GM12878 (cell line): ENCODE measurements around the gene PI4KA. TPM values are rescaled to one million over a fixed set of nuclear protein-coding genes. Genes with fewer than 3 reads are reported as not detected.
"Not testable (repeated sequence)": the region's sequence is repeated elsewhere in the genome, so short reads cannot be mapped to it uniquely, and the experiment has no call there.

Source experiments
- ATAC-seq: fragments of 200-7000 bp; cut with Tn5 transposase; 3 replicates; pipeline ENCODE4 v1.9.1; 2020; ENCODE audit warnings: mild to moderate bottlenecking, moderate library complexity
- BruUV-seq: library from RNA; stranded (reverse); fragments of 400-500 nt; replicated peaks from 2 replicates; lab custom pipeline; 2021; lab: Mats Ljungman, UMichigan
- CTCF ChIA-PET: fragments of 300-600 bp; sonication (Branson Sonifier 250); formaldehyde crosslinking; extraction: SDS; loops from one replicate; lab custom pipeline; 2021; ENCODE audit warnings: inconsistent platforms; lab: Yijun Ruan, JAX
- POLR2A ChIA-PET: fragments of 350-600 bp; formaldehyde crosslinking; extraction: SDS; loops from one replicate; lab custom pipeline; 2021; ENCODE audit warnings: inconsistent platforms; lab: Charles Lee
- RAD21 ChIA-PET: fragments of 300-600 bp; sonication (Branson Sonifier 250); formaldehyde crosslinking; loops from one replicate; lab custom pipeline; 2023; ENCODE audit warnings: antibody characterized with exemption; ENCODE audit not compliant: unreplicated experiment; lab: Charles Lee
- SMC1A ChIA-PET: fragments of 300-600 bp; sonication (Branson Sonifier 250); formaldehyde crosslinking; loops from one replicate; lab custom pipeline; 2023; ENCODE audit not compliant: unreplicated experiment, uncharacterized antibody; lab: Charles Lee
- DNase-seq: peaks from one replicate; pipeline ENCODE4 v3.0.0-alpha.2; 2011; ENCODE audit warnings: low read depth, low spot score
- FAIRE-seq: peaks from 3 replicates; lab custom pipeline; 2011; peaks lifted over from hg19 to GRCh38; lab: Jason Lieb, UNC
- H2AFZ ChIP-seq: 2 replicates; pipeline ENCODE4 v1.6.0; 2011; ENCODE audit warnings: low read depth, low read length, control low read depth; ENCODE audit not compliant: control insufficient read depth
- H3K27ac ChIP-seq: 2 replicates; pipeline ENCODE4 v1.5.1; 2011; ENCODE audit warnings: control low read depth; ENCODE audit not compliant: control insufficient read depth, insufficient read depth
- H3K27me3 ChIP-seq, 2 experiments: replicated peaks in 1 of 2; 2 replicates each; pipeline versions ENCODE4 v1.6.0 to v1.6.1; 2011; ENCODE audit warnings: low read length in 1 of 2; ENCODE audit not compliant: control insufficient read depth in 2 of 2, insufficient read depth in 2 of 2
- H3K36me3 ChIP-seq, 2 experiments: 2 replicates each; pipeline ENCODE4 v1.5.1; 2011; ENCODE audit warnings: low read length in 1 of 2; ENCODE audit not compliant: control insufficient read depth in 2 of 2, insufficient read depth in 2 of 2
- H3K4me1 ChIP-seq: 2 replicates; pipeline ENCODE4 v1.6.1; 2011; ENCODE audit warnings: mild to moderate bottlenecking, low read length, moderate library complexity, mixed read lengths; ENCODE audit not compliant: control insufficient read depth, insufficient read depth
- H3K4me2 ChIP-seq: 2 replicates; pipeline ENCODE4 v1.6.0; 2011; ENCODE audit warnings: control low read depth; ENCODE audit not compliant: control insufficient read depth, insufficient read depth
- H3K4me3 ChIP-seq: fragments of 200-600 bp; sonication (generic); 2 replicates; pipeline ENCODE4 v1.5.1; 2016
- H3K79me2 ChIP-seq: 2 replicates; pipeline ENCODE4 v1.6.0; 2011; ENCODE audit warnings: low read length; ENCODE audit not compliant: control insufficient read depth, insufficient read depth
- H3K9ac ChIP-seq: 2 replicates; pipeline ENCODE4 v1.8.0; 2011; ENCODE audit warnings: low read length, control low read depth, mixed read lengths; ENCODE audit not compliant: control insufficient read depth, insufficient read depth
- H3K9me3 ChIP-seq: replicated peaks from 3 replicates; pipeline ENCODE4 v1.5.1; 2011; ENCODE audit warnings: mild to moderate bottlenecking, low read length; ENCODE audit not compliant: control insufficient read depth, insufficient read depth
- H4K20me1 ChIP-seq: 2 replicates; pipeline ENCODE4 v1.6.0; 2011; ENCODE audit not compliant: control insufficient read depth, insufficient read depth
- CHD1 ChIP-seq: IDR thresholded peaks from 2 replicates; pipeline ENCODE4 v1.6.1; 2012; ENCODE audit warnings: low read depth, low read length, improper control_type of control experiment
- PAX5 ChIP-seq: IDR thresholded peaks from 2 replicates; pipeline ENCODE4 v1.6.1; 2011; ENCODE audit warnings: low read depth, low read length, borderline replicate concordance
- RAD51 ChIP-seq: fragments of 450-650 bp; IDR thresholded peaks from 2 replicates; pipeline ENCODE4 v1.6.1; 2016; ENCODE audit warnings: moderate library complexity, mild to moderate bottlenecking, inconsistent platforms
- SMAD5 ChIP-seq: IDR thresholded peaks from 2 replicates; pipeline ENCODE4 v1.6.1; 2016; ENCODE audit warnings: antibody characterized with exemption, low read depth
- STAT3 ChIP-seq: IDR thresholded peaks from 2 replicates; pipeline ENCODE4 v1.6.1; 2011; ENCODE audit warnings: low read depth, low read length, improper control_type of control experiment
- WGBS: methylation state at CpG from one replicate; pipeline ENCODE4 v1.1.6; 2016; ENCODE audit warnings: low lambda C conversion rate; ENCODE audit not compliant: insufficient replicate concordance, insufficient coverage; ENCODE audit errors: missing lambda C conversion rate; 5-methylcytosine and 5-hydroxymethylcytosine counted together
- in situ Hi-C: fragments of 300-500 bp; cut with MboI; formaldehyde crosslinking; loops from 9 replicates; pipeline ENCODE4 v1.14.3; 2018; ENCODE audit warnings: mixed read lengths
- intact Hi-C: fragments of 100-400 bp; cut with micrococcal nuclease; formaldehyde crosslinking; loops from one replicate; pipeline ENCODE4 v1.14.2; 2022; ENCODE audit not compliant: unreplicated experiment
- polyA plus RNA-seq, 11 experiments: library from polyadenylated mRNA; depleted of rRNA in 4 of 11; unstranded in 6 of 11; stranded (reverse) in 5 of 11; fragments of >200 nt; fragmentation: Nextera tagmentation in 4 of 11; fragmentation: Illumina TruSeq in 1 of 11; extraction: Ambion mirVana in 4 of 11; extraction: Trizol in 1 of 11; gene quantifications; 1 replicate in 1 of 11; 2 replicates in 10 of 11; pipeline versions ENCODE4 v1.2.1 to v1.2.3, GENCODE V29; 2011 to 2016; ENCODE audit warnings: inconsistent platforms in 2 of 11, missing spikeins in 2 of 11, low read depth in 1 of 11
- total RNA-seq, 4 experiments: library from RNA; depleted of rRNA in 3 of 4; stranded (reverse); fragments of >200 nt in 3 of 4; fragmentation: Illumina TruSeq in 1 of 4; extraction: Trizol in 1 of 4; gene quantifications; 2 replicates each; pipeline versions ENCODE4 v1.2.1 to v1.2.3, GENCODE V29; 2013 to 2021
- TF ChIP-seq, protein P1 (sequence below): IDR thresholded peaks from 2 replicates; pipeline ENCODE4 v1.6.1; 2011; ENCODE audit warnings: borderline replicate concordance, low read depth, mild to moderate bottlenecking, moderate library complexity, mixed read lengths, low read length; ENCODE audit not compliant: insufficient read depth; ENCODE audit errors: extremely low read length

The PI4KA gene
- total and polyA plus RNA-seq, 10 of the 15 experiments (the other 5 are each of a cell fraction or from before 2014, with no cell fraction given): 4.2 to 78.4 (median 42.1) TPM

GRCh38 chr22:20839837-20840645 is 18.6 kb downstream of the PI4KA start (continued):
- TF ChIP-seq CHD1 (no peak), PAX5 (no peak), SMAD5 (no peak), STAT3 (no peak), RAD51 (no peak)
- TF ChIP-seq, protein P1, sequence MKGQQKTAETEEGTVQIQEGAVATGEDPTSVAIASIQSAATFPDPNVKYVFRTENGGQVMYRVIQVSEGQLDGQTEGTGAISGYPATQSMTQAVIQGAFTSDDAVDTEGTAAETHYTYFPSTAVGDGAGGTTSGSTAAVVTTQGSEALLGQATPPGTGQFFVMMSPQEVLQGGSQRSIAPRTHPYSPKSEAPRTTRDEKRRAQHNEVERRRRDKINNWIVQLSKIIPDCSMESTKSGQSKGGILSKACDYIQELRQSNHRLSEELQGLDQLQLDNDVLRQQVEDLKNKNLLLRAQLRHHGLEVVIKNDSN: no peak
- TF ChIP-seq, all 136 proteins: peak for 0

DNA sequence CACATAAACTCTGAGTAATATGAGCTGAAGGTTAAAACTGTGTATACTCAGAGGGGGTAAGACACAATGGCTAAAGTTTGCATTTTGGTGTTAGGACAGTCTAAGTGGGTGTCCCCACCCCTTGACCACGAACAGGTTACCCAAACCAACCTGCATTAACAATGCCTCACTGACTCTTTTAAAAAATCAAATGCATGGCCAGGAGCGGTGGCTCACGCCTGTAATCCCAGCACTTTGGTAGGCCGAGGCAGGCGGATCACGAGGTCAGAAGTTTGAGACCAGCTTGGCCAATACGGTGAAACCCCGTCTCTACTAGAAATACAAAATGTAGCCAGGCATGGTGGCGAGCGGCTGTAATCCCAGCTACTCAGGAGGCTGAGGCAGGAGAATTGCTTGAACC is 19.3 kb downstream of the PI4KA start:
- H2AFZ ChIP-seq, H3K27me3 ChIP-seq, FAIRE-seq, POLR2A ChIA-PET, BruUV-seq, RAD21 ChIA-PET, SMC1A ChIA-PET, H3K4me1 ChIP-seq, H3K9ac ChIP-seq, DNase-seq, H4K20me1 ChIP-seq, intact Hi-C loops, H3K4me2 ChIP-seq, H3K36me3 ChIP-seq, in situ Hi-C loops, H3K79me2 ChIP-seq, ATAC-seq, H3K9me3 ChIP-seq, H3K4me3 ChIP-seq, CTCF ChIA-PET, H3K27ac ChIP-seq: not testable (repeated sequence)
- WGBS: 97% methylated on average over 10 of the region's 10 CpGs
